ENCODE measurements around the gene PDCD1.

Gene PDCD1

DNA sequence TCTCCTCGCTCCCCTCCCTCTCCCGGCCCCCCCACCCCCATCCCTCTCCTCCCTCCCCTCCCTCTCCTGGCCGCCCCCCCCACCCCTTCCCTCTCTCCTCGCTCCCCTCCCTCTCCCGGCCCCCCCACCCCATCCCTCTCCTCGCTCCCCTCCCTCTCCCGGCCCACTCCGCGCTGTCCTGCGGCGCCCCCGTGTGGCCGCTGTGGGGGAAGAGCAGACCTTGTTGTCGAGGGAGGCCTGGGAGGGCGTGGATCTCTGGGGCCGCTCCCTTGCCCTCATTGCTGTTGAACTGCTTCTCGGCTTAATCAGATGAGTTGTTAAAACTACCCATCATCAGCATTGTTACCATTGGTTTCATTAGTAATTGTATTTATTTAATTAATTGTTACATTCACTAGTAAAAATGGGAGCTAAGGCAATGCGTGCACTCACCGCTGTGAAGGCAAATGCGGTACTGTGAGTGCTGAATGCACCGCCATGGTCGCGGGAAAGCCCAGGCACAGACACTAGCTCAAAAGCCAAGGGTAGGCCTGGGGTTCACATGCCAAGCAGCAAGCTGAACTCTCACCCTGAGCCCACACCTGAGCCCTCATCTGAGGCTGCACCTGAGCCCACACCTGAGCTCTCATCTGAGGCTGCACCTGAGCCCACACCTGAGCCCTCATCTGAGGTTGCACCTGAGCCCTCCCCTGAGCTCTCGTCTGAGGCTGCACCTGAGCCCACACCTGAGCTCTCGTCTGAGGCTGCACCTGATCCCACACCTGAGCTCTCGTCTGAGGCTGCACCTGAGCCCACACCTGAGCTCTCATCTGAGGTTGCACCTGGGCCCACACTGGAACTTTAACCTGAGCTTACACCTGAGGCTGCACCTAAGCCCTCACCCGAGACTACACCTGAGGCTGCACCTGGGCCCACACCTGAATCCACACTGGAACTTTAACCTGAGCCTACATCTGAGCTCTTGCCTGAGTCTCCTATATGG lies 19.6 kb upstream of the PDCD1 start:
- Histone ChIP-seq H3K79me1 (replicated peaks; ENCODE audit: low read length, poor library complexity, severe bottlenecking) (no peaks in the 10 kb centered on the region), H4K91ac (ENCODE audit: low read length) (no peak overlapping the region), H3K9me3 (ENCODE audit: control insufficient read depth, low read length) (no peaks in the 10 kb centered on the region), H3K27ac (ENCODE audit: low read length, poor library complexity, severe bottlenecking) (no peak overlapping the region), H3K36me3 (ENCODE audit: control insufficient read depth in 1 of 2, insufficient read depth in 2 of 2, low read depth in 1 of 2, low read length in 2 of 2) (no peaks in the 10 kb centered on the region), H3K14ac (ENCODE audit: low read length in 2 of 2) (no peak overlapping the region), H2BK12ac (ENCODE audit: low read length in 2 of 2) (no peak overlapping the region), H3K18ac (ENCODE audit: low read depth in 1 of 2, low read length in 2 of 2) (no peak overlapping the region), H2AK5ac (ENCODE audit: low read length, severe bottlenecking) (no peak overlapping the region), H3K4me3 (ENCODE audit: insufficient read depth in 1 of 2, low read depth in 1 of 2, low read length in 2 of 2) (no peak overlapping the region), H2AFZ (ENCODE audit: low read depth, low read length) (no peak overlapping the region), H3K23ac (ENCODE audit: low read length in 2 of 2) (no peak overlapping the region), H2BK5ac (ENCODE audit: low read depth, low read length, poor library complexity, severe bottlenecking) (no peak overlapping the region), H2BK120ac (ENCODE audit: low read depth, low read length) (no peak overlapping the region), H3K4ac (ENCODE audit: low read depth in 1 of 2, low read length in 2 of 2) (no peak overlapping the region), H3K4me2 (ENCODE audit: low read length, poor library complexity, severe bottlenecking) (no peak overlapping the region), H3K27me3 (ENCODE audit: control insufficient read depth in 1 of 2, insufficient read depth in 1 of 2, low read length in 2 of 2) (no peaks in the 10 kb centered on the region), H2BK15ac (ENCODE audit: low read depth, poor library complexity, severe bottlenecking) (no peak overlapping the region), H3K9ac (ENCODE audit: low read length) (no peak overlapping the region), H4K8ac (ENCODE audit: low read length) (no peak overlapping the region), H3K4me1 (ENCODE audit: control insufficient read depth, insufficient read depth, low read depth, low read length) (peaks cover 18% of the 10 kb centered on the region)
- 43% methylated on average over 19 of the region's 27 CpGs for WGBS
- peak; percentile 74 for DNase-seq

GRCh38 chr2:241877197-241877685 lies 18.5 kb upstream of the PDCD1 start:
- no peak overlapping the region for H2BK120ac ChIP-seq (ENCODE audit: low read depth, low read length)
- no peak overlapping the region for H2BK12ac ChIP-seq (ENCODE audit: low read length in 2 of 2)
- no peak overlapping the region for H4K8ac ChIP-seq (ENCODE audit: low read length)
- H3K9me3 ChIP-seq (ENCODE audit: control insufficient read depth, low read length): no peaks in the 10 kb centered on the region
- WGBS: 77% methylated on average over 12 of the region's 16 CpGs
- no peak overlapping the region for H2BK15ac ChIP-seq (ENCODE audit: low read depth, poor library complexity, severe bottlenecking)
- H3K23ac ChIP-seq (ENCODE audit: low read length in 2 of 2): no peak overlapping the region
- no peak overlapping the region for H3K4me2 ChIP-seq (ENCODE audit: low read length, poor library complexity, severe bottlenecking)
- H2AK5ac ChIP-seq (ENCODE audit: low read length, severe bottlenecking): no peak overlapping the region
- peaks cover 0 to 7% of the 10 kb centered on the region in 2 experiments for H3K27me3 ChIP-seq (ENCODE audit: control insufficient read depth in 1 of 2, insufficient read depth in 1 of 2, low read length in 2 of 2)
- no peak overlapping the region for H3K27ac ChIP-seq (ENCODE audit: low read length, poor library complexity, severe bottlenecking)
- no peak overlapping the region for H2BK5ac ChIP-seq (ENCODE audit: low read depth, low read length, poor library complexity, severe bottlenecking)
- peaks cover 15% of the 10 kb centered on the region for H3K4me1 ChIP-seq (ENCODE audit: control insufficient read depth, insufficient read depth, low read depth, low read length)
- H3K18ac ChIP-seq (ENCODE audit: low read depth in 1 of 2, low read length in 2 of 2): no peak overlapping the region
- H3K36me3 ChIP-seq (ENCODE audit: control insufficient read depth in 1 of 2, insufficient read depth in 2 of 2, low read depth in 1 of 2, low read length in 2 of 2): no peaks in the 10 kb centered on the region
- no peak for DNase-seq
- no peak overlapping the region for H3K4me3 ChIP-seq (ENCODE audit: insufficient read depth in 1 of 2, low read depth in 1 of 2, low read length in 2 of 2)
- H3K79me1 ChIP-seq (replicated peaks; ENCODE audit: low read length, poor library complexity, severe bottlenecking): no peaks in the 10 kb centered on the region
- H3K9ac ChIP-seq (ENCODE audit: low read length): no peak overlapping the region
- H3K4ac ChIP-seq (ENCODE audit: low read depth in 1 of 2, low read length in 2 of 2): no peak overlapping the region
- no peak overlapping the region for H4K91ac ChIP-seq (ENCODE audit: low read length)
- no peak overlapping the region for H2AFZ ChIP-seq (ENCODE audit: low read depth, low read length)
- H3K14ac ChIP-seq (ENCODE audit: low read length in 2 of 2): no peak overlapping the region

DNA sequence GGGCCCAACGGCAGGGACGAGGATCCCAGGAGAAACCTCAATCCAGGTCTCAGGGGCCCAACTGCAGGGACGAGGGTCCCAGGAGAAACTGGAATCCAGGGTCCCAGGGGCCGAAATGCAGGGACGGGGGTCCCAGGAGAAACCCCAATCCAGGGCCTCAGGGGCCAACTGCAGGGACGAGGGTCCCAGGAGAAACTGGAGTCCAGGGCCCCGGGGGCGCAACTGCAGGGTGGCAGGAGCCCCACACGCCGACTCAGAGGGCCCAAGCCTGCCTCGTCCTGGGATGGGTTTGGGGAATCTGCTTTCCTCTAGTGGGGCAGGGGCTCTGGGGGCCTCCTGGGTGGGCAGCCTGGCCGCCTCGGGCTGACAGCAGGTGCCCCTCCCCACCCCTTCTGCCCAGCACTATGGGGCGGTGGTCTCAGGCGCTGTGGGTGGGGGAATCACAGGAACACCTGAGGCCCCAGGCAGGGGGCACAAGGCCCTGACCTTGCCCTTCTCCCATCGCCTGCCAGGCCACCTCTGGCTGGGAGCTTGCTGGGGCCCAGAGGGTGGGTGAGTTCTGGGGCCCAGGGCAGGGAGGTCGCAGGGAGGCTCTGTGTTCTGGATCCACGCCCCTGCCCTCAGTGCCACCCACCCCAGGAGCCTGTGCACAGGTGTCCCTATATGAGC lies 18.0 kb upstream of the PDCD1 start:
- DNase-seq: no peak
- H2AFZ ChIP-seq (ENCODE audit: low read depth, low read length): no peak overlapping the region
- no peak overlapping the region for H3K23ac ChIP-seq (ENCODE audit: low read length in 2 of 2)
- no peak overlapping the region for H3K18ac ChIP-seq (ENCODE audit: low read depth in 1 of 2, low read length in 2 of 2)
- peaks cover 0 to 8% of the 10 kb centered on the region in 2 experiments for H3K27me3 ChIP-seq (ENCODE audit: control insufficient read depth in 1 of 2, insufficient read depth in 1 of 2, low read length in 2 of 2)
- WGBS: 83% methylated on average over 16 of the region's 18 CpGs
- no peak overlapping the region for H3K4me2 ChIP-seq (ENCODE audit: low read length, poor library complexity, severe bottlenecking)
- H3K4ac ChIP-seq (ENCODE audit: low read depth in 1 of 2, low read length in 2 of 2): no peak overlapping the region
- H3K79me1 ChIP-seq (replicated peaks; ENCODE audit: low read length, poor library complexity, severe bottlenecking): no peaks in the 10 kb centered on the region
- no peak overlapping the region for H3K9ac ChIP-seq (ENCODE audit: low read length)
- H3K9me3 ChIP-seq (ENCODE audit: control insufficient read depth, low read length): no peaks in the 10 kb centered on the region
- no peak overlapping the region for H3K14ac ChIP-seq (ENCODE audit: low read length in 2 of 2)
- no peak overlapping the region for H4K91ac ChIP-seq (ENCODE audit: low read length)
- H3K4me3 ChIP-seq (ENCODE audit: insufficient read depth in 1 of 2, low read depth in 1 of 2, low read length in 2 of 2): no peak overlapping the region
- H4K8ac ChIP-seq (ENCODE audit: low read length): no peak overlapping the region
- no peak overlapping the region for H2BK12ac ChIP-seq (ENCODE audit: low read length in 2 of 2)
- no peak overlapping the region for H2BK15ac ChIP-seq (ENCODE audit: low read depth, poor library complexity, severe bottlenecking)
- no peak overlapping the region for H2BK120ac ChIP-seq (ENCODE audit: low read depth, low read length)
- H2AK5ac ChIP-seq (ENCODE audit: low read length, severe bottlenecking): no peak overlapping the region
- H2BK5ac ChIP-seq (ENCODE audit: low read depth, low read length, poor library complexity, severe bottlenecking): no peak overlapping the region
- H3K27ac ChIP-seq (ENCODE audit: low read length, poor library complexity, severe bottlenecking): no peak overlapping the region
- H3K4me1 ChIP-seq (ENCODE audit: control insufficient read depth, insufficient read depth, low read depth, low read length): peaks cover 10% of the 10 kb centered on the region
- H3K36me3 ChIP-seq (ENCODE audit: control insufficient read depth in 1 of 2, insufficient read depth in 2 of 2, low read depth in 1 of 2, low read length in 2 of 2): no peaks in the 10 kb centered on the region

Data from mesenchymal stem cell (in vitro differentiated cells and primary cell).